H1 (cell line): ENCODE measurements around the gene RNF175. TPM values are rescaled to one million over a fixed set of nuclear protein-coding genes. Genes with fewer than 3 reads are reported as not detected.

Experiments used
- CTCF ChIA-PET: fragments of 300-600 bp; sonication (Branson Sonifier 250); formaldehyde crosslinking; loops from one replicate; lab custom pipeline; 2021; ENCODE audit not compliant: partially characterized antibody; lab: Charles Lee
- POLR2A ChIA-PET: fragments of 300-600 bp; sonication (Branson Sonifier 250); formaldehyde crosslinking; loops from one replicate; lab custom pipeline; 2021; ENCODE audit warnings: inconsistent platforms; ENCODE audit not compliant: partially characterized antibody; lab: Charles Lee
- DNase-seq, 2 experiments: peaks; one replicate each; pipeline versions ENCODE4 v3.0.0 to v3.0.0-alpha.2; 2010 to 2022; ENCODE audit warnings: low spot score in 2 of 2, low read depth in 1 of 2, mixed read lengths in 1 of 2
- FAIRE-seq: peaks from 2 replicates; lab custom pipeline; 2011; peaks lifted over from hg19 to GRCh38; lab: Jason Lieb, UNC
- H2AFZ ChIP-seq: 2 replicates; pipeline ENCODE4 v1.8.1; 2012; ENCODE audit warnings: low read length, inconsistent platforms
- H2AK5ac ChIP-seq: 2 replicates; pipeline ENCODE4 v1.6.1; 2013; ENCODE audit warnings: low read depth, low read length
- H2BK120ac ChIP-seq: replicated peaks from 2 replicates; pipeline ENCODE3; 2013; ENCODE audit warnings: low read depth, low read length, inconsistent platforms
- H2BK12ac ChIP-seq: 2 replicates; pipeline ENCODE4 v1.6.1; 2013; ENCODE audit warnings: low read depth, low read length
- H2BK15ac ChIP-seq: 2 replicates; pipeline ENCODE4 v1.6.1; 2013; ENCODE audit warnings: low read length
- H2BK20ac ChIP-seq: 2 replicates; pipeline ENCODE4 v1.6.1; 2013; ENCODE audit warnings: low read length
- H2BK5ac ChIP-seq: 2 replicates; pipeline ENCODE4 v1.6.1; 2013; ENCODE audit warnings: low read depth, low read length
- H3K14ac ChIP-seq: 2 replicates; pipeline ENCODE4 v1.6.1; 2013; ENCODE audit warnings: inconsistent platforms; ENCODE audit not compliant: insufficient read length
- H3K18ac ChIP-seq: 2 replicates; pipeline ENCODE4 v1.6.1; 2013; ENCODE audit warnings: low read length; ENCODE audit errors: extremely low read depth
- H3K23ac ChIP-seq: 2 replicates; pipeline ENCODE4 v1.6.1; 2013; ENCODE audit warnings: inconsistent platforms; ENCODE audit not compliant: insufficient read length
- H3K23me2 ChIP-seq: 2 replicates; pipeline ENCODE4 v1.6.1; 2013; ENCODE audit warnings: low read depth, low read length
- H3K27ac ChIP-seq: 2 replicates; pipeline ENCODE4 v1.6.1; 2011; ENCODE audit warnings: low read depth, low read length, inconsistent platforms
- H3K27me3 ChIP-seq, 4 experiments: replicated peaks in 1 of 4; 1 replicate in 1 of 4; 2 replicates in 3 of 4; pipeline versions ENCODE4 v1.6.1 to v1.8.1; 2011 to 2013; ENCODE audit warnings: low read length in 3 of 4, mild to moderate bottlenecking in 3 of 4, inconsistent platforms in 2 of 4, mixed read lengths in 2 of 4, moderate library complexity in 1 of 4; ENCODE audit not compliant: control insufficient read depth in 3 of 4, insufficient read depth in 3 of 4; ENCODE audit errors: extremely low read depth in 1 of 4
- H3K36me3 ChIP-seq, 4 experiments: 2 replicates each; pipeline versions ENCODE4 v1.6.1 to v1.8.1; 2011 to 2013; ENCODE audit warnings: mild to moderate bottlenecking in 4 of 4, low read length in 3 of 4, moderate library complexity in 2 of 4, control low read depth in 1 of 4, inconsistent platforms in 1 of 4; ENCODE audit not compliant: insufficient read depth in 4 of 4, control insufficient read depth in 2 of 4
- H3K4ac ChIP-seq: replicated peaks from 2 replicates; pipeline ENCODE3; 2013; ENCODE audit warnings: low read length, low read depth, mixed read lengths, inconsistent platforms; ENCODE audit not compliant: insufficient read length
- H3K4me1 ChIP-seq, 4 experiments: replicated peaks in 1 of 4; 1 replicate in 1 of 4; 2 replicates in 3 of 4; pipeline versions ENCODE4 v1.6.1 to v1.8.1; 2011 to 2013; ENCODE audit warnings: low read length in 3 of 4, inconsistent platforms in 2 of 4, mixed read lengths in 1 of 4; ENCODE audit not compliant: insufficient read depth in 4 of 4, control insufficient read depth in 3 of 4
- H3K4me2 ChIP-seq, 2 experiments: 2 replicates each; pipeline versions ENCODE4 v1.6.1 to v1.8.1; 2011 to 2013; ENCODE audit warnings: low read depth in 2 of 2, low read length in 2 of 2, control low read depth in 1 of 2, inconsistent platforms in 1 of 2, mild to moderate bottlenecking in 1 of 2; ENCODE audit not compliant: insufficient read depth in 1 of 2
- H3K4me3 ChIP-seq, 4 experiments: fragments of 200-600, 300-600 bp in 1 of 4; sonication (generic), shearing (Covaris generic), sonication (Bioruptor Twin) in 1 of 4; 2 replicates each; pipeline versions ENCODE4 v1.5.1 to v1.8.1; 2011 to 2016; ENCODE audit warnings: low read length in 4 of 4, low read depth in 3 of 4, control low read depth in 2 of 4, inconsistent platforms in 2 of 4, mild to moderate bottlenecking in 2 of 4, mixed read lengths in 1 of 4, moderate library complexity in 1 of 4; ENCODE audit not compliant: insufficient read depth in 2 of 4; ENCODE audit errors: extremely low read depth in 1 of 4
- H3K56ac ChIP-seq: replicated peaks from 2 replicates; pipeline ENCODE3; 2013; ENCODE audit warnings: low read depth, mild to moderate bottlenecking, mixed read lengths, low read length, inconsistent platforms; ENCODE audit not compliant: insufficient read length
- H3K79me1 ChIP-seq: 2 replicates; pipeline ENCODE4 v1.6.1; 2013; ENCODE audit warnings: low read depth, low read length, control low read depth
- H3K79me2 ChIP-seq, 2 experiments: 2 replicates each; pipeline versions ENCODE4 v1.6.1 to v1.8.1; 2012 to 2013; ENCODE audit warnings: low read length in 2 of 2, mild to moderate bottlenecking in 2 of 2, inconsistent platforms in 1 of 2; ENCODE audit not compliant: insufficient read depth in 2 of 2, control insufficient read depth in 1 of 2
- H3K9ac ChIP-seq, 4 experiments: replicated peaks in 1 of 4; 1 replicate in 1 of 4; 2 replicates in 3 of 4; pipeline versions ENCODE4 v1.6.1 to v1.8.1; 2011 to 2013; ENCODE audit warnings: low read depth in 3 of 4, low read length in 3 of 4, control low read depth in 2 of 4, mild to moderate bottlenecking in 2 of 4, moderate library complexity in 2 of 4, inconsistent platforms in 1 of 4; ENCODE audit errors: extremely low read depth in 1 of 4
- H3K9me3 ChIP-seq, 2 experiments: 2 replicates each; pipeline versions ENCODE4 v1.6.1 to v1.8.1; 2012 to 2013; ENCODE audit warnings: mild to moderate bottlenecking in 2 of 2, moderate library complexity in 2 of 2, control low read depth in 1 of 2, inconsistent platforms in 1 of 2, low read depth in 1 of 2, low read length in 1 of 2, mixed read lengths in 1 of 2; ENCODE audit not compliant: insufficient read depth in 2 of 2
- H4K20me1 ChIP-seq, 2 experiments: replicated peaks in 1 of 2; 2 replicates each; pipeline versions ENCODE3 to v1.8.1; 2011 to 2013; ENCODE audit warnings: inconsistent platforms in 2 of 2, low read length in 2 of 2, mild to moderate bottlenecking in 1 of 2; ENCODE audit not compliant: insufficient read depth in 2 of 2, control insufficient read depth in 1 of 2
- H4K5ac ChIP-seq: 2 replicates; pipeline ENCODE4 v1.6.1; 2013; ENCODE audit warnings: low read length, low read depth, mixed read lengths, inconsistent platforms; ENCODE audit not compliant: insufficient read length
- H4K8ac ChIP-seq: 2 replicates; pipeline ENCODE4 v1.8.0; 2013; ENCODE audit warnings: mild to moderate bottlenecking, moderate library complexity, low read length, inconsistent platforms; ENCODE audit not compliant: insufficient read depth; ENCODE audit errors: extremely low read depth
- H4K91ac ChIP-seq: replicated peaks from 2 replicates; pipeline ENCODE3; 2013; ENCODE audit warnings: low read length, mixed read lengths, inconsistent platforms; ENCODE audit not compliant: insufficient read length
- EZH2 ChIP-seq: fragments of 200-600 bp; sonication (generic); IDR thresholded peaks from 2 replicates; pipeline ENCODE4 v1.7.1; 2012; ENCODE audit warnings: low read depth, mild to moderate bottlenecking, moderate library complexity, low read length, inconsistent platforms; ENCODE audit not compliant: severe bottlenecking
- GABPA ChIP-seq: IDR thresholded peaks from 2 replicates; pipeline ENCODE4 v1.6.1; 2011; ENCODE audit warnings: mild to moderate bottlenecking, low read length, moderate library complexity, borderline replicate concordance; ENCODE audit not compliant: insufficient read depth
- POLR2AphosphoS5 ChIP-seq: IDR thresholded peaks from 2 replicates; pipeline ENCODE4 v1.6.1; 2011; ENCODE audit warnings: low read depth, low read length
- WGBS, 2 experiments: shearing (Covaris generic) in 1 of 2; methylation state at CpG; one replicate each; pipeline versions ENCODE4 v1.1.6 to v1.1.7; 2013 to 2015; ENCODE audit warnings: low lambda C conversion rate in 2 of 2, mixed read lengths in 2 of 2, inconsistent platforms in 1 of 2, low coverage in 1 of 2, missing lambda C conversion rate in 1 of 2; ENCODE audit not compliant: insufficient replicate concordance in 2 of 2, insufficient coverage in 1 of 2, insufficient read length in 1 of 2; ENCODE audit errors: extremely low coverage in 1 of 2, missing lambda C conversion rate in 1 of 2; 5-methylcytosine and 5-hydroxymethylcytosine counted together
- polyA plus RNA-seq, 7 experiments: library from polyadenylated mRNA; depleted of rRNA in 3 of 7; stranded (reverse) in 5 of 7; unstranded in 2 of 7; fragments of >200 nt in 5 of 7; fragments of 200-250 nt in 2 of 7; gene quantifications; 1 replicate in 5 of 7; 2 replicates in 1 of 7; 4 replicates in 1 of 7; pipeline versions ENCODE4 v1.2.1 to v1.2.3, GENCODE V29; 2011 to 2013; ENCODE audit warnings: missing spikeins in 2 of 7, mixed read lengths in 2 of 7
- total RNA-seq: library from RNA; stranded (reverse); fragmentation: NEBNext Ultra II Directional; extraction: Animal tissue kit (Norgen Biotek cat#: 25700); gene quantifications from 2 replicates; pipeline ENCODE4 v1.2.1, GENCODE V29; 2021

RNF175 gene
- total and polyA plus RNA-seq, 2 of the 8 experiments (the other 6 are each of a cell fraction or from before 2014, with no cell fraction given): 7.9 to 9.8 TPM

GRCh38 chr4:153782581-153782980 is 22.8 kb upstream of the RNF175 start:
- Histone ChIP-seq H2BK15ac (no peak overlapping the region), H3K79me1 (peaks cover 2% of the 10 kb centered on the region; the same call in 1 of the 2 replicates), H3K9ac (no peak overlapping the region), H2AFZ (no peak overlapping the region), H3K4me1 (peaks cover 0 to 15% (median 8%) of the 10 kb centered on the region in 4 experiments; a peak in 4 of 7 replicates), H3K14ac (no peak overlapping the region), H3K79me2 (peaks cover 4 to 42% of the 10 kb centered on the region in 2 experiments), H3K36me3 (peaks cover 8 to 53% (median 37%) of the 10 kb centered on the region in 4 experiments), H4K5ac (no peak overlapping the region), H3K4ac (no peak overlapping the region), H3K23me2 (peaks cover 3% of the 10 kb centered on the region; the same call in 1 of the 2 replicates), H4K8ac (no peak overlapping the region), H4K91ac (no peak overlapping the region), H3K56ac (no peak overlapping the region), H3K4me3 (no peak overlapping the region), H2BK20ac (no peak overlapping the region), H3K27ac (no peak overlapping the region), H3K18ac (no peak overlapping the region), H2AK5ac (no peak overlapping the region), H2BK120ac (no peak overlapping the region), H3K4me2 (no peak overlapping the region; a peak in 1 of 4 replicates), H2BK5ac (no peak overlapping the region), H3K27me3 (no peaks in the 10 kb centered on the region), H3K23ac (no peak overlapping the region), H3K9me3 (0 out of 4 replicates have a peak, but pooled peaks cover 0 to 3% of the 10 kb centered on the region in 2 experiments), H2BK12ac (no peak overlapping the region), H4K20me1 (peaks cover 6 to 22% of the 10 kb centered on the region in 2 experiments)
- no peak for DNase-seq
- WGBS, 2 experiments: 100% methylated on average over 1 of the region's 1 CpG; no CpG with 5 or more reads in 1 of the 2 experiments
- FAIRE-seq: no peak
- ChIA-PET CTCF (interaction anchor here (0.6 to 5.8 kb wide), 5 partner anchors 9 to 301 kb away, joined by 3 to 48 read pairs (median 5); no protein-coding TSS in a partner anchor), POLR2A (interaction anchor here (1.1 to 3.6 kb wide), 5 partner anchors 8 to 42 kb away, joined by 3 to 77 read pairs (median 8); partner anchors contain the start of gene SFRP2)
- TF ChIP-seq EZH2: no peak
- no peak for TF ChIP-seq GABPA
- peak; percentile 55 for TF ChIP-seq POLR2AphosphoS5
